Cardiac muscle cell (in vitro differentiated cells and primary cell): ENCODE results near the gene CUEDC1. TPM values are rescaled to one million over a fixed set of nuclear protein-coding genes. Genes with fewer than 3 reads are reported as not detected.

Experiments used
- DNase-seq, 2 donors: peaks; one replicate each; pipeline versions ENCODE4 v3.0.0 to v3.0.0-alpha.2; 2010 to 2017; ENCODE audit warnings: low read depth in 1 of 2, low spot score in 1 of 2
- H3K27ac ChIP-seq: fragments of 200-600 bp; sonication (generic); 2 replicates; pipeline ENCODE4 v1.5.1; 2016
- H3K27me3 ChIP-seq: fragments of 200-600 bp; sonication (generic); 2 replicates; pipeline ENCODE4 v1.6.0; 2016; ENCODE audit warnings: control low read depth
- H3K36me3 ChIP-seq: fragments of 200-600 bp; sonication (generic); 2 replicates; pipeline ENCODE4 v1.5.1; 2016; ENCODE audit warnings: control low read depth
- H3K4me1 ChIP-seq: fragments of 200-600 bp; sonication (generic); 2 replicates; pipeline ENCODE4 v1.8.1; 2017; ENCODE audit warnings: low read depth, mild to moderate bottlenecking, mixed run types
- H3K4me3 ChIP-seq: fragments of 200-600 bp; sonication (generic); 2 replicates; pipeline ENCODE4 v1.5.1; 2016; ENCODE audit warnings: mild to moderate bottlenecking
- H3K9me3 ChIP-seq: fragments of 200-600 bp; sonication (generic); 2 replicates; pipeline ENCODE4 v1.5.1; 2017; ENCODE audit warnings: low read depth, mild to moderate bottlenecking, control low read depth
- CTCF ChIP-seq: IDR thresholded peaks from 2 replicates; pipeline ENCODE4 v1.5.1; 2012; ENCODE audit warnings: low read depth, mild to moderate bottlenecking, low read length
- polyA plus RNA-seq: library from polyadenylated mRNA; unstranded; fragments of >200 nt; fragmentation: Nextera tagmentation; extraction: Ambion mirVana; gene quantifications from 2 replicates; pipeline ENCODE4 v1.2.1, GENCODE V29; 2016
- total RNA-seq: library from RNA; depleted of rRNA; stranded (reverse); fragments of >200 nt; gene quantifications from 2 replicates; pipeline ENCODE4 v1.2.3, GENCODE V29; 2016

The CUEDC1 gene
- total and polyA plus RNA-seq, 2 experiments from 2014 or later: 10.9 to 18.3 TPM

GRCh38 chr17:57842280-57842679 lies 112.9 kb downstream of the CUEDC1 start:
- H3K4me3 ChIP-seq: no peak overlapping the region
- no peaks in the 10 kb centered on the region for H3K9me3 ChIP-seq
- no peak for TF ChIP-seq CTCF
- peaks cover 12% of the 10 kb centered on the region for H3K36me3 ChIP-seq
- H3K4me1 ChIP-seq: no peaks in the 10 kb centered on the region
- no peaks in the 10 kb centered on the region for H3K27me3 ChIP-seq
- DNase-seq: no peak
- H3K27ac ChIP-seq: no peak overlapping the region

DNA sequence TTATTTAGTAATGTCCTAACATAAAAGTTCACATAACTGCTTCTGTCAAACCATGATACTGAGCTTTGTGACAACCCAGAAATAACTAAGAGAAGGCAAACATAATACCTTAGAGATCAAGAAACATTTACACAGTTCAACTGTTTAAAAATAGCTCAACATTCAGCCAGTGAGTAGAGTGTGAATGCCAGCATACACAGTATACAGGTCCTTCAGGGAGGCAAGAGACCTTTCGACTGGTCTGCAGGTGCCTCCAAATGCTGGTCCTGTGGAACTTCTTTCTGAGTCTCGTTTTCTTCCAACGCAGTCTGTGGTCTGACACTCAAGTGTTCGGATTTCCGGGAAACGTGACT lies 115.7 kb downstream of the CUEDC1 start:
- Histone ChIP-seq H3K4me1 (no peaks in the 10 kb centered on the region), H3K36me3 (peaks cover 4% of the 10 kb centered on the region), H3K27ac (peak overlapping the region; percentile 79), H3K9me3 (no peaks in the 10 kb centered on the region), H3K4me3 (no peak overlapping the region), H3K27me3 (no peaks in the 10 kb centered on the region)
- no peak for TF ChIP-seq CTCF
- peak in 1 of 2 donors; percentile 45 for DNase-seq

- H3K4me1 ChIP-seq: no peaks in the 10 kb centered on the region
- no peak overlapping the region for H3K4me3 ChIP-seq
- H3K9me3 ChIP-seq: no peaks in the 10 kb centered on the region
- H3K36me3 ChIP-seq: peaks cover 4% of the 10 kb centered on the region
- peak in 1 of 2 donors; percentile 11 for DNase-seq
- peak overlapping the region; percentile 79 for H3K27ac ChIP-seq
- H3K27me3 ChIP-seq: no peaks in the 10 kb centered on the region
- no peak for TF ChIP-seq CTCF
Measured at GRCh38 chr17:57838857-57839570, 116.2 kb downstream of the CUEDC1 start.

GRCh38 chr17:57838453-57838852 lies 116.8 kb downstream of the CUEDC1 start:
- DNase-seq: no peak
- peaks cover 4% of the 10 kb centered on the region for H3K36me3 ChIP-seq
- no peak overlapping the region for H3K4me3 ChIP-seq
- H3K27ac ChIP-seq: peak overlapping the region; percentile 79
- TF ChIP-seq CTCF: no peak
- H3K4me1 ChIP-seq: no peaks in the 10 kb centered on the region
- H3K9me3 ChIP-seq: no peaks in the 10 kb centered on the region
- H3K27me3 ChIP-seq: no peaks in the 10 kb centered on the region

DNA sequence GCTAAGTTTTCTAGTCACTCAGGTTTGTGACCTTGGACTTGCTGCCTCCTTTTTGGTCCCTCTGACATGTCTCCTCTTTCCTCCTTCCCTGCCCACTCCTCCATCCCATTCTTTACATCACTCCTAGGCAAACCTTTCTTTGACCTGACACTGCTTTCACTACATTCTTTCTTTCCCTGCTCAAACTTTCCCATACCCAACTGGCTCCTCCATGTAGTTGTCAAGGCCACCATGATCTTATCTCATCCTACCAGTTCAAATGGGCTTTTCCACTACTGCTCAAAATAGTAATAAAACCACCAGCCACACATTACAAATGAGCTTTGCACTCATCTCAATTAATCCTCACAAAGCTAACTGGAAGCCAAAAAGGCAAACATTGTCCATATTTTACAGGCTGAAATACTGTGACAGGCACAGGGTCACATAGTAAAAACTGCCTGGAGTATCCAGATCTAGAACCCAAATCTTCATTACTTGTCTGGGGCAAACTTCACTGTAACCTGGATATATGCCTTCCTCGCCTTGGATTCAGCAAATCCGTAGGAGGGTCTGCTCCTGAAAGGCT lies 119.8 kb downstream of the CUEDC1 start:
- Histone ChIP-seq H3K27ac (no peak overlapping the region), H3K9me3 (no peaks in the 10 kb centered on the region), H3K36me3 (peaks cover 4% of the 10 kb centered on the region), H3K4me1 (peaks cover 5% of the 10 kb centered on the region), H3K4me3 (no peak overlapping the region), H3K27me3 (no peaks in the 10 kb centered on the region)
- no peak for DNase-seq
- no peak for TF ChIP-seq CTCF
